ENCODE measurements around the gene PTGR3.

Gene PTGR3, protein sequence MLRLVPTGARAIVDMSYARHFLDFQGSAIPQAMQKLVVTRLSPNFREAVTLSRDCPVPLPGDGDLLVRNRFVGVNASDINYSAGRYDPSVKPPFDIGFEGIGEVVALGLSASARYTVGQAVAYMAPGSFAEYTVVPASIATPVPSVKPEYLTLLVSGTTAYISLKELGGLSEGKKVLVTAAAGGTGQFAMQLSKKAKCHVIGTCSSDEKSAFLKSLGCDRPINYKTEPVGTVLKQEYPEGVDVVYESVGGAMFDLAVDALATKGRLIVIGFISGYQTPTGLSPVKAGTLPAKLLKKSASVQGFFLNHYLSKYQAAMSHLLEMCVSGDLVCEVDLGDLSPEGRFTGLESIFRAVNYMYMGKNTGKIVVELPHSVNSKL

DNA sequence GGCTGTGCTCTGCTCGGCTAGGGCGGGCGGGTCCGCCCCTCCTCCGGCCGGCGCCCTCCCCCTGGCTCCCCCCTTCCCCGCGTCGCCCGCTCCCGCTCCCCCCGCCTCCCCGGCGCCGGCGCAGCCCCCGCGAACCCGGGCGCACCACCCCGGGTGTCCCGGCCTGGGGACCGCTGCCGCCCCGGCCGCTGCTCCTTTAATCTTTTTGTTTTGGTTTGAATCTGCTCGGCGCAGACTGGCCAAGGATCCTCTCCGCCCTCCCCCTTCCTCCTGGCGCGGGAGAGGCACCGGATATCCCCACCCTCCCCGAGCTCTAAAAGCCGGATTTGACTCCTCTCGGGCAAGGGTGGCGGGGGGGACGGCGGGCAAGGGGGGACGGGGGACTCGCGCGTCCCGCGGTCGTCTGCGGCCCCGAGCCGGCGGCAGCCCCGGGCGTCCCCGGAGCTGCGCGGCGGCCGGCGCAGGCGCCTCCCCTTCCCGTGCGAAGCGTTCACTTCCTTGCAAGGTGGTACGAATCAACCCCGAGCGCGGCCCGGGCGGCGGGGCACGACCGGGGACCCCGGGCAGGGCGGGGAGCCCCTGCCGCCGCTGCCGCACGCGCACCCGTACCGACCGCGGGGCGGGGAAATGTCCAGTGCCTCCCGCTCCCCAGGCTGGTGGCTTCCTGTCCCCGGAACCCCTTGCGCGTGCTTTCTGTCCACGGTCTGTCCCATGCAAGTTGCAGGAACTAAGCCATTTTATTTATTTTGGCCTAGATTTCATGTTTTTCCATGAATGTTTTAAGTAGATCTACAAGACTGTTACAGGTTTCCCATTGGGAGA lies at the start of gene PTGR3:
TSS of gene PTGR3 (minus strand) at position 11 of the 822 bp plus-strand sequence. CDS start 81 bp downstream, outside the sequence.
- DNase-seq, result peak; percentile 83

DNA sequence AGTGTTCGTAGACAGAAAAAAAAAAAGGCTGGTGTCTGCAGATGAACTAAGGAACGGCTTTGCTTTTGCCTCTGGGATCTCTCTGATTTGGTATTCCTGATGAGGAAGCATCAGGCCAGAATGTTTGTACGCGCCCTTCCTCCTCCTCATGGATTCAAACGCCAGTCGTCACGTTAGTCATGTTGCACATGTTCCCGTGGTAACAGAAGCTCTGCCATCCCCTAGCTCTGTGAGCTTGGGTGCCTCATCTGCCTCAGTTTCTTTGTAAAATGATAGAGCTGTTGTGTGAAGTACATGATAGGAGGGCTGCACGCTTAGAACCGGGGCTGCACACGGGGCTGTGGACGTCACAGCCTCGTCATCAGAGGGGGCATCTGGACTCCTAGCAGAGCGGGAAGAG lies 48.7 kb upstream of the PTGR3 start:
- no peak for DNase-seq

DNA sequence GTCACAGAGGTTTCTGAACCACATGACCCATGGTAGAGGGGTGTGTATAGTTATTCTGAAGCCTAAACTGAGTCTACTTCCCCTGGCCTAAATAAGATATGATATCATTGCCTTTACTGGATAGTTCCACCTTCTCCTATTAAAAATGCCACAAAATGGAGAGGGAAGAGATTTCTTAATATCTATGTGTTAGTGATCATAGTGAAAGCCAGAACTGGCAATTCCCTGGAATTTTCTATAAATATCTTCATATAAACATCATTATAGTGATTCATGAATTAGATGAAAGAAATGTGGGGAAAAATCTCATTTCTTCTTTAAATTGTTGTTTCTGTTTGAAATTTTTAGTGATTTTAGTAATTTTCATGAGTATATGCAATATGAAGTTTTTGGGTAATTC lies 47.4 kb upstream of the PTGR3 start:
- no peak for DNase-seq

DNA sequence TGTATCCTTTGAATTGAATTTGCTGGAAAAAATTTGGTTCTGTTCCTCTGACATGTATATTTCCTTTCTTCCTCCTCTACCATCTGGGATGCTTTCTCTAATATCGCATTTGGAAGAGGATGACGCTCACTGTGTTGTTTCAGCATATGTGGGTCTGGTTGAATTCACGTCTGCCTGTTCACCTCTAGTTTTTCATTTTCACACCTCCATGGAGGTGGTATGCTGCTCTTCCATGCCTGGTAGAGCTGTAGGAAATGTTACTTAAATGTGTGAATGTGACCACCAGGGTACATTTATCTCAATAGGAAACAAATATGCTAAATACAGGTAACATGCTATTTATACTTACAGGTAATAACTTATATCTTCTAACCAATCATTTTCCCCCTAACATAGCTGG lies 46.2 kb upstream of the PTGR3 start:
- no peak for DNase-seq

DNA sequence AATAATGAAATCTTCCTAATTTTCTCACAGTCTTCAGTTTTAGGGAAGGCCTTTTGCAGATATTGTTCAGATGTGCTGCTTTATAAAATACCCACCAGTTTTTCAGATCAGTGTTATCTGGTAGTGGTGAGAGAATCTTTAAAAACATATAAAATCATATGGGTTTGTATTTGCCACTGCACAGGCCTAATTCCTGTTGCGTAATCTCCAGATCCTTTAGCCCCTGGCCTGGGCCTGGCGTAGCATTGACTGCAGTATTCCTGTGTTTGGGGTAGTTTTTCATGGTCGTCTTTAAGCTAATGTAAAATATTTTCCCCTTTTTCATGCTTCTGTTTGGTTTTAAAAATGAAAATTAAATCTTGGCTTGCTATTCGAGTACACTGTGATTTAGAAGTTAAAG lies 44.8 kb upstream of the PTGR3 start:
- no peak for DNase-seq

DNA sequence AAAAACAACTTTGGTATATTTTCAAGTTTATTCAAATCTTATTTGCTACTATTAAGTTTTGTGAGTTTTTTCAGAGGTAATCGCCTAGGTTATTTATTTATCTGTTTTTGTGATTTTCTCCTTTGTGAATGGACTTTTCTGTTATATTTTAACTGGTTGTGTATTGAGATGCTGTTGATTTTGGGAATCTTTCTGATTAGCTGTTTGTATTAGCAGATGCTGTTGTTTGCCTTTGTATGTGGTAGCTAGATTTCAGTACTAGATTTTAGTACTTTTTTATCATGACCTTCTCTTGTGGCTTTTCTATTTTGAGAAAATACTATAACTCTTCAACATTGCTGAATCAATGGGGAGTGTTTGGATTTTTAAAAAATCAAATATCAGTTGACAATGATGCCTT lies 44.1 kb upstream of the PTGR3 start:
- no peak for DNase-seq

DNA sequence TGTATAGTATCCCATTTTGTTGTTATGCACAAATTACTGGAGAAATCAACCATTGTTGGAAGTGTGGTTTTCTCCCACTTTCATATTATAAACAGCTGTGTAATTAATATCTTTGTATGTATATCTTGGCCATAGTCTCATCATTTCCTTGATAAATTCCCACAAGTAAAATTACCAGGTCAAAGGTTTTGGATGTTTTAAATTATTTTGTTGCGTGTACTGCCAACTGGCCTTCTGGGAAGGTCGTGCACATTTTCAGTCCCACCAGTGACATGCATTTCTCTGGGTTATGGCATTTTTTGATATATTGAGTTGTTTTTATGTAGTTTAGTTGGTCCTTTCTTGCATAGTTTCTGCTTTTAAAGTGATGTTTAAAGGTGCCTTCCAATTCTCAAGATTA lies 43.2 kb upstream of the PTGR3 start:
- DNase-seq, result no peak

DNA sequence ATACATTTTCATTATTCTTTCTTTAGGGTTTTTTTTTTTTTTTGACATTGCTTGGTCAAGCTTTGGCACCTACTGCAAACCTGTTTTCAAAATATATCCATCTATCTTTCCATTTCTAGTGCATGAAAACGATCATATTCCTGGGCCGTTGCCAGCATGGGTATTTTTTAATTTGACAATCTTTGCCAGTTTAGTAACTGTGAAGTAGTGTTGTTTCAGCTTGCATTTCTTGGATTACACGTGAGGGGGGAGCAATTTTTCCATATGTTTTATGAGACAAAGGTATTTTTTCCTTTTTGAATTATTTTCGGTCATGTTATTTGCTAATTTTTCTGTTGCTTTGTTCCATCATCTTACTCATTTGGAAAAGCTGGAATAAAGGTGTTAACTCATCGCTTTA lies 42.5 kb upstream of the PTGR3 start:
- DNase-seq, result no peak

DNA sequence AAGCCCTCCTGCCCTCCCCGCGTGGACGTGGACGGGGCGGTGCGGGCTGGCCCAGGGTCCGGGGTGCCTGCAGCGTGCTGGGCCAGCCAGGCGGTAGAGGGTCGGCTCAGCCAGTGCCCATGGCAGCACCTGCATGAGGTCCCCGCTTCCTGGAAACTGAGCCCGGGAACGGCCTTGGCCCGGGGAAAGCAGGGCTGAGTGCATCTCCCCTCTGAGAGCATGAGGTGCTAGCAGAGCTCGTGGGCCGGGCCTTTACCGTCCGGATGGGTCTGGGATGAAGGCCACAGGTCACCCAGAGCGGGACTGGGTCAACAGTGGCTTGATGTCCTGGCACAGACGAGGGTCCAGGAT lies 41.5 kb upstream of the PTGR3 start:
- DNase-seq, result no peak

DNA sequence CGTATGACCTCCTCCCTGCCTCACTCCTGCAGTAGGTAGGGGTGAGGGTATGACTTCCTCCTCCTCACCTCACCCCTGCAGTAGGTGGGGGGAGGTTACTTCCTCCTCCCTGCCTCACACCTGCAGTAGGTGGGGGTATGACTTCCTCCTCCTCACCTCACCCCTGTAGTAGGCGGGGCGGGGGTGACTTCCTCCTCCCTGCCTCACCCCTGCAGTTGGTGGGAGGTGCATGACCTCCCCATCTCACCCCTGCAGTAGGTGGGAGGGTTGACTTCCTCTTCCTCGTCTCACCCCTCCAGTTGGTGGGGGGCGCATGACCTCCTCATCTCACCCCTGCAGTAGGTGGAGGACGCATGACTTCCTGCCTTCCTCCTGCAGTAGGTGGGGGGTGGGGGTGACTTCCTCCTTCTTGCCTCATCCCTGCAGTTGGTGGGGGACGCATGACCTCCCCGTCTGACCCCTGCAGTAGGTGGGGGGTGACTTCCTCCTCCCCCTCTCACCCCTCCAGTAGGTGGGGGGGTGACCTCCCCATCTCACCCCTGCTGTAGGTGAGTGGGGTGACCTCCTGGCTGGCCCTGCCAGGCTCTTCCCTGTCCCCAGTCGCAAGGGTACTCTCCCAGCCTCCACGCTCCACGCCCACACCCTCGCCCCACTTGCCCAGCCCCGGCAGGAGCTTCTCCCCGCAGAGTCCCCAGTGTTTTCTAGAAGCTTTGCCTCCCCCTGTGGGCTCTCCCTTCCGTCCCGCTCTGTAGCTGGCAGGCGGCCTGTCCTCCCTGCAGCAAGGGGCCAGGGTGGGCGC lies 40.9 kb upstream of the PTGR3 start:
- DNase-seq, result peak; percentile 34

DNA sequence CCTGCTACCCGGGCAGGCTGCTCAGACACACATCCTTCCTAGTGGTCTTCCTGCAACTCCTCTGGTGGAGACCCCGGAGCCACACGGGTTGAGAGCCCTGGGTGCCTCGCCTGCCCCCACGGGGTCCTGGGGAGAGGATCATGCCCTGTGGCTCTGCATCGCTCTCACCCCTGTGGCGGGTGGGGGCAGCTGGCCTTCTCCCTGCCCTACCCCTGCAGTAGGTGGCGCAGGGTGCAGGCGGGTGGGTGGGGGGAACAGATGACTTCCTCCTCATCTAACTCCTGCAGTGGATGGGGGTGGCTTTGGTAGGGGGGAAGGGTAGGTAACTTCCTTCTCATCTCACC lies 40.2 kb upstream of the PTGR3 start:
- no peak for DNase-seq

DNA sequence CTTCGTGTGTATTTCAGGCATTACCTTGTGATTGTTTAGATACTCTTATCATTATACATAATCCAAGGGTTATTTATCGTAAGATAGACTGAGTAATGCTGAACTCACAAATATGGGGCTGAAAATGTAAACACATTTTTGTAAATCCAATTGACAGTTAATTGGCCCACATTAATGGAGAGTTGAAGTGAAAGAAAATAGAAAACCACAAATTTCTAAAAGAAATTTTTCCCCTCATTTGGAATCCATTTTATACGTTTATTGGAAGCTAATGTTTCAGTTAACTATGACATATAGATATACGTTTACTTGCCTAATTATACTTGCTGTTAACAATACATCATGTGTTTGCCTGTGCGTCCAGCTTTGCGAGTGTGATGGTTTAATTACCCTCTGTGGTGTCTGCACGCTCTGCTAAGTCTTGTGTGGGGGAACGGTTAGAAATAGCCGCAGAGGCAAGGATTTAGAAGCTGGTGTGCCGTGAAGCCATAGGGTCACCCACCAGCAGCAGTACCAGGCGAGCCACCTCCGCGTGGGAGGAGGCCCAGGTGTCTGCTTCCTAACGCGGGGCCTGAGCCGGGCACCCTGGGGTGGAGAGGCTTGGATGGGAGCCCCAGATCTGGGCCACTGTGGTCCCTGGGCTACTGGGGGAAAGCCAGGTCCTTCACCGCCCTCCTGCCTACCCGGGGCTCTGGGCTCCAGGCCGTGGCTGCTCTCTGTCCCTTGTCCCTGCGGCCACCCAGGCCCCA lies 39.7 kb upstream of the PTGR3 start:
- no peak for DNase-seq

DNA sequence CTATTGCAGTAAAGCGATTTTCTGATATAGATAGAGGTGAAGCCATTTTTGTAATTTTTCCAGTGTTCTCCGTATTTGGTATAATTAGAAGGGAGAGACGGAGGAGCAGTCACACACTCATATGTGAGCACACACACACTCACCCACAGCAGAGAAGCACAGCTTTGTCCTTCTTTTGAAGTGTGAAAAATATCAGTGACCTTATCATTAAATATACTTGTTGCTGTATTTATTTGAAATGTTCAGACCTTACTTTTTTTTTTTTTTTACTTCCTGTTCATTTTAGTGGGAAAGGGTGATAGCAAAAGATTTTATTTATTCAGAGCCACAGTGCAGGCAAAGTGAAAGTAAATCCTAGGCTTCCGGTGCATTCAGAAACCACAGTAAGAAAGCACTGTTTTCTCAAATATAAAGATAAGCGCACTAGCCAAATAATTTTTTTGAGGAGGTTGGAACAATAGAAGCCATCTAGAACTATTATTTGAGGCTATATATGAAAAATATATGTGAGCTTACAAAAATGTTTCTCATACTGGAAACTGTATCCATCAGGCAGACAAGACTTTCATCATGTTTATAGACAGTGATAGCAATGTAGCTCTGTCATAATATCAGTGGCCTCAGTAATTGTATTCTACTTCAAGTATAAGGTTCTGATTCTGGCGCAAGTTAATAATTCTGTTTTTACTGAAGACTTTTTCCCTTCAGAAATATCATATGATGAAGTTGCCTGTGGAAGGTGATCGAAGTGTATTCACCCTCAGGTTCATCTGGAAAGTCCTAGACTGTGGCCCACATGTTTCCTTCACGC lies 38.9 kb upstream of the PTGR3 start:
- DNase-seq, result peak; percentile 41

DNA sequence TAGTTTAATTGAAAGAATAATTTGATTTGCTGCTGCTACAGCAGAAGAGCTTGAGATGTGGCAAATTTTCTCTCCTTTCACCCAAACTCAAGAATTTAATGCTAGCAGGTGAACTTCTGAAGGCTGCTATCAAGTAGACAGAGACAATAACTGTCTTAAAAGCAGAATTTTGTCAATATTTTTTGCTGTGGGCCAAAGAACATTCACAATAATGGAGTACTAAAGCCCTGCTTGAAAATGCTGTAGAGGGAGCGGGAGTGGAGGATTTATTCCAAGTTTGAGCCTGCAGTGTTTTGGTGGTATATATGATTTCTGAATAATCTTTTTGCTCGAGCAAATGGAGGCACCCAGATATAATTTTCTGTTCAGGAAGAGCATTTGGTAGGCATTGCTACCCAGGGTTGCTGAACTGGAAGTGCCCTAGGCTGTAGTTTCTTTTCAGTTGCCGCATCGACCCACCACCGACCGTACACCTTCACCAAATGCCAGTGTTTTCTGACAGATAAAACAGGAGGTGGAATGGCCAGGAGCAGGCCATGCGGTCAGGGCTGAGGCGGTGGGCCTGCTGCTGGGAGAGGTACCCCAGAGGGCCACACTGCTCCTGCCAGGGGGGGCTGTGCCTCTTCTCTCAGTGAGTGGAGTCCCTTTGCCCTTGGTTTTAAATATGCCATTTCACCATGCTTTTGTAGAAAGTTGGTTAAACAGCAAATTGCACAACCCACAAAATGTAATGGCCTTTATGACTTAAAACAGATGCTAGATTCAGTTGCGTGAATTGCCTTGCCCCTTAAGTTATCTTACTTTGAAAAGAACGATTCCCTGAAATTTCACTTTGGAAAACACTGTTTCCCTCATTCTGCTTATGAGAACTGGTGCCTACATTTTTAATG lies 38.0 kb upstream of the PTGR3 start:
- DNase-seq, result peak; percentile 36

DNA sequence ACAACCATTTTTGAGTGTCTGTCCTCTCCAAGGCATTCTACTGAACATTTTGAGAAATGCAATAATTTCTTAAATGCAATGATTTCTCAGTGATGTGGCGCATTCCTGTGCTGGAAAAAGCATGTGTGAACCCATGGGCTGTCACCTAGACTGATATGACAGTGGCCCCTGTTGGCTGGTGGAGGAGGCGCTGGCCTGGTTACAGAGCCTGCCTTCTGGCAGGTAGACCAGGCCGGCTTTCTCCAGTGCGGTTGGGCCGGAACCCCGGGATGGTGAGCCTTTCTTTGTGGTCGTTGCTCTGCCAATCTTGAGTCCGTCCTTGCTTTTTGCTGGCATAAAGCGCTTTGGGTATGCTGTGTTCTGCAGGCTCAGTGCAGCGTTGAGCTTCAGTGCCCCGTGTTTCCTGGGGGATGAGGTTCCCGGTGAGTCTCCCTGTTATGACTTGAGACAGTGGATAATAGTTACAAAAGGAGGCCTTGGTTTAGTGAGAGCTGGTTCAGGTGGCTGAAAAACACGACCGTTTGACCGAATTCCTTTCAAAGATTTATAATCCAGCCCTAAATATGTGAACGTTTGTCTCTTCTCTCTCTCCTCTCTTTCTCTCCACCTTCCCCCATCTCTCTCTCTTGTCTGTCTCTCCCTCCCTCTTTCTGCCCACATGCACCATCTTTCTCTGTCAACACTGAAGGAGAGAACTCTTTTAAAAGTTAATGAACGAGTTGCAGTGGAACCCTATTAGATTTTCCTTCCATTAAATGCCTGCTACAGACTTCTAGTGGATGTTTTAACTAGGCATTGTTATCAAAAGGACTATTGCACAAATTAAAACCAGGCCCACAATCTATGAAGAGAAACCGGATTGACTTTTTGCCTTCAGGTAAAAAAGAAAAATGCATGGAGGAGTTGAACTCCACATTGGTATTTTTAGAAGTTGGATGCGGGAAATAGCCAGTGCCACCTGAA lies 35.7 kb upstream of the PTGR3 start:
- peak; percentile 52 for DNase-seq

DNA sequence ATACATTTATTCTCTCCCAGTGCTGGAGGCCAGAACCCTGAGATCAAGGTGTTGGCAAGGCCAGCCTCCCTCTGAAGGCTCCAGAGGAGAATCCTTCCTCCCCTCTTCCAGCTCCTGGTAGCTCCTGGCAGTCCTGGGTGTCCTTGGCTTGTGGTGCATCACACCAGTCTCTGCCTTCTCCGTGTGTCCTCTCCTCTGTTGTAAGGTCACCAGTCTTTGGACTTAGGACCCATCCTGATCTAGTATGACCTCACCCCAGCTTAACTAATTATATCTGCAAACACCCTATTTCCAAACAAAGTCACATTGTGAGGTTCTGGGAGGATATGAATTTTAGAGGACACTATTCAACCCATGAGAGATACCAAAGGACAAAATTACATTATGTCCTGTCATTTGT lies 32.8 kb upstream of the PTGR3 start:
- no peak for DNase-seq

DNA sequence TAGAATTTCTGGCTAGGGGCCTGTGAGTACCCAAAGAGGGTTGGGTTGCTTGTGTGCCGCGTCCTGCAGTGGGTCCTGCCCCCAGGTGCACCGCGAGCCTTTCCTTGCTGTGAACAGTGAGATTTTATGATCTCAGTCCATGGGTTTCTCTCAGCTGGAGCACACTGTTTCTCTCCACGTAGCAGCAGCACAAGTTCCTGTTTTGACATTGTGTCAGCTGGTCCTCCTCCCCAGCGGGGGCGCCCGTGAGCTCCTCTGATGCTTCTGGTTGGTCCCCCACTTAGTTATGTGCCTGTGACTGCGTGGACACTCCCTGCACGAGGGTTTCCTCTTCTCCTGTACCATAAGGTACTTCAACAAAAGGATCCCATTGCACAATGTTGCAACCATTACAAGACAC lies 31.5 kb upstream of the PTGR3 start:
- no peak for DNase-seq

DNA sequence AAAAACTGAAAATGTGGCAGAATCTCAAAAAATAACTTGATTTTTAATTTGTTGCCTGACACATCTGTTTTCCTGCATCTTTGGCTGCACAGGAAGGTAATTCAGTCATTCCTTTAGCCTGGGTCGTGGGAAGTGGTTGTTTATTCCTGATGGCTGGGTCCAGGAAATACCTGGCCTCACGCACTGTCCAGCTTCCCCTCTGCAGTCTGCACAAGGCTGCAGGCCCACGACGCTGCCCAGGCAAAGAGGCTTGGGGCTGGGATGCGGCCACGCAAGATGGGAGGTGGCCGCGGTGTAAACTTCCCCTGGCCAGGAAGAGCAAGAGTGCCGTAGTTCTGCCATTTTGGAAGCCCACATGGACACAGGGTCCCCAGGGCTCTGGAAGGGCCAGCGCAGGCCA lies 29.8 kb upstream of the PTGR3 start:
- DNase-seq, result no peak

DNA sequence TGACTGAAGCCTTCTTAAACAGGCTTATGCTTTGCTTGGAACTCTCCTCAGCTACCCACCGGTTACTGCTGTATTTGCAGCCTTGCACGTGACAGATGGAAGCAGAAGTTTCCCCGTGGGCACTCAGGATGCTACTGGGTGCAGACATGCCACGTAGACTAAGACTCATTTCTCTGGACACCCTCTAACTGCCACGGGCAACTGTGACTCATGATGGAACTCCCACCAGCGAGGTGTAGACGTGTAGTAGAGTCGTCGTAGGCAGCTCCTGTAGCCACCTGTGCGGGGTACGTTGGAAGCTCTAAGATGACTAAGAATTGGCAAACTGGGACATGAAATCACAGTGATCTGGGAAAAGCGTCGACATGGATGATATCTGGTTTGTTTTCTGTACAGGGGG lies 29.2 kb upstream of the PTGR3 start:
- DNase-seq, result no peak

DNA sequence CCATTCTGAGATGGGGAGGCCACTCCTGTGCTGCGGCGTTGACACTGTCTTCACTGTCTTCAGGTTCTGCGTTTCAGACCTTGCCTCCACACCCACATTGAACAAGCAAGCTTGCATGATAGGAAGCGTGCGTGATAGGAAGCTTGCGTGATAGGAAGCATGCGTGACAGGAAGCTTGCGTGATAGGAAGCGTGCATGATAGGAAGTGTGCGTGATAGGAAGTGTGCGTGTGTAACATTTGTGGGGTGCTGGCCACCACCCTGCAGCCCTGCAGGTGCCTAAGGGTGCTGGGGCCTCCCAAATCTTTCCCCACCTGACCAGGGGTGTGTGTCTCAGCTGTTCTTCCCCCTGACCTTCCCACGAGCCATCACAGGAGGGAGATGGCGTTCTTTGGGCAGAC lies 27.0 kb upstream of the PTGR3 start:
- no peak for DNase-seq

Measured in CD4-positive, alpha-beta T cell treated with Interleukin-6 for 4 hours (primary cell).